GM12874 (cell line): Measurements from ENCODE around the gene NSG2.

Experiments
- CTCF ChIP-seq: IDR thresholded peaks from 2 replicates; pipeline ENCODE4 v1.5.1; 2011; ENCODE audit warnings: low read depth, mild to moderate bottlenecking, control low read depth, low read length, moderate library complexity; ENCODE audit not compliant: insufficient read depth

Gene NSG2

DNA sequence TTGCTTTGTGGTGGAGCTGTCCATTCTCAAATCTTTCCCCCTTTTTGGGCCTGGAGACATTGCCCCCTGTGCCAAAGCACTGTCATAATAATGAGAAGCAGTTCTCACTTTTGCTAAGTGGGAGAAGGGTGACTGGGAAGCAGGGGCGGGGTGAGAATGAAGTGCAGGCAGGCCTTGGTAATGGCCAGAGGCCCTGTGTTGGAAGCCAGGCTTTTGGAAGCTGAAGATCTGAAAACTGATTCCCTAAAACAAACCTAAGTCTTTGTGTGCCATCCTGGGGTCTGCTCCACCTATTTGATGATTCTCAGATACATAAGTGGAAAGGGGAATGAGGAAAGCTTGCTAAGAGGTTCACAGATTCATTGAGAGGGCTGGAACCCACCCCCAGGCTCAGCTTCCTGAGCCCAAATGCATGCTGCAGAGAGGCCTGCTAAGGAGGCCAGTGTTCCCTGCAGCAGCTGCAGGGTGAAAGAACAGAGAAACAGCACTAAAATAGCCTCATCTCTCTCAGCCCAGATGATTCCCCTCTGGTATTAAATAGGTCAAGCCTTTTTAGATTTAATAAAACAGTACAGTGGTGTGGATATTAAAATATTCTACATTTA is 75.0 kb downstream of the NSG2 start:
- no peak for TF ChIP-seq CTCF

GRCh38 chr5:174134545-174134944 is 89.0 kb downstream of the NSG2 start:
- TF ChIP-seq CTCF, result no peak

GRCh38 chr5:174139623-174140022 is 94.1 kb downstream of the NSG2 start:
- no peak for TF ChIP-seq CTCF

- TF ChIP-seq CTCF, result no peak
Measured at GRCh38 chr5:174140452-174141020, 95.0 kb downstream of the NSG2 start.

DNA sequence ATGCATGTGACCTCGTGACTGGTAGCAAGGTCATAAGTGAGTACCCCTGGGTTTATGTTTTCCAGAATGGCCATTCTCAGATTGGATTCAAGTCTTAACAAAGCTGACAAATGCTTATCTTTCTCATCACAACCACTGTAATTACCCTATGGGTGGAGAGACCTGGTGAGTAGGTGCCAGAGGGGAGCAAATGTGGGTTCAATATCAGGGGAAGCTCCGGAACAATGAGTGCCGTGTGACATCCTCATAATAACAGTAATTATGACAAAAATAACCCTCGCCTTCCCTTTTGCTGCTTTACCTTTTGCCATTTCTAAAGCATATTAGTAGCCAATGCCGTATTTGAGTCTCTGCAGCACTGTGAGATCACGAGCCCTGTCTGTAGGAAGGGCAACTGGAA is 95.9 kb downstream of the NSG2 start:
- TF ChIP-seq CTCF, result no peak

DNA sequence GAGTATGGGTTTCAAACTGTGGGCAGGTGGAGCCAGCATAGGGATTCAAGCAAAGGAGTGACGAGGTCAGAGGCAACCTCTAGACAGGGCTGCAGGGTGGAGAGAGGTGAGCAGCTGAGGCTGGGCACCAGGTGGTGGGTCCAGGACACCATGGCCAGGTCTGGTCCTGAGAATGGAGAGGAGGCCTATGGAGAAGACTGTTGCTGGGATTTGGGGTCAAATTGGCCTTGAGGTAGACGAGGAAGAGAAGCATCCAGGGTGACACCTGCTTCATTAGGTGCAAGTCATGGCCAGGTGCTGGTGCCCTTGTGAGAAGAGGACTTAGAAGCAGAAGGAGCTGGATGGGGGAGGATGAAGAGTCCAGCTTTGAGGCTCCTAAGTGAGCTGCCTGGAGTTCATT is 99.6 kb downstream of the NSG2 start:
- no peak for TF ChIP-seq CTCF

DNA sequence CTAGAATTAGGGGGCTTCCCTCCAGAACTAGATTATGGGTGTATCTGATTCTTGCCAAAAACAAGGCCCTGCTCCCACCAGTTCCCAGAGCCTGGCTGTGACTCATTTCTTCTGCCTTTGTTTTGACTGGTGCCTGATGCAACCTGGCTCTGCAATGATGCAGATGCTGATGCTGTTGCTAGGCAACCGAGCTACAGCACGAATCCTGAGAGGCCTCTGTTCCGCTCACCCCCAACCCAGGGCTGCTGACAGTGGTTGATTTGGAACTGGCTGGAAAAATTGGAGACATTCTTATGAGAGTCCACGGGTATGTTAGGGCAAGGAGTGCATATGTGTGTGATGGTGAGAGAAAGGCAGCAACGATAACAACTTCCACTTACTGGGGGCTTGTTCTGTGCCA is 100.3 kb downstream of the NSG2 start:
- no peak for TF ChIP-seq CTCF
